Measurements from ENCODE around the gene PTPN7. TPM values are rescaled to one million over a fixed set of nuclear protein-coding genes. Genes with fewer than 3 reads are reported as not detected.
A peak's percentile ranks its signal among the peaks of the same experiment; 100 is the strongest.

PTPN7 gene
- total RNA-seq (2016; rRNA removed; fragmentation: Illumina TruSeq; extraction: Trizol): not detected in 2 replicates
- total RNA-seq (2016; cell fraction: cytosol; rRNA removed; fragmentation: Illumina TruSeq; extraction: Trizol; ENCODE audit: low read depth): 0.18 TPM in 1 of 2 replicates, not detected in the other
- total RNA-seq (2016; cell fraction: insoluble cytoplasmic fraction; rRNA removed; fragmentation: Illumina TruSeq; extraction: Trizol): not detected in 2 replicates
- total RNA-seq (2016; cell fraction: membrane; rRNA removed; fragmentation: Illumina TruSeq; extraction: Trizol): not detected in 2 replicates
- not detected in 2 replicates for total RNA-seq (2016; cell fraction: nucleus; rRNA removed; fragmentation: Illumina TruSeq; extraction: Trizol)
- 0.05 TPM in 1 of 2 replicates, not detected in the other for polyA plus RNA-seq (2011; rRNA removed)
- polyA plus RNA-seq (2011; cell fraction: cytosol; rRNA removed): 0.12 and 0.15 TPM in 2 replicates
- polyA plus RNA-seq (2011; cell fraction: nucleus; rRNA removed): 0.05 TPM in 1 of 2 replicates, not detected in the other
- not detected in 2 replicates for polyA plus RNA-seq (2012)
- 0.06 and 0.08 TPM in 2 replicates for polyA plus RNA-seq (2016; cell fraction: cytosol; fragmentation: Illumina TruSeq; extraction: Trizol; ENCODE audit: low read depth)
- not detected in 2 replicates for polyA plus RNA-seq (2016; cell fraction: insoluble cytoplasmic fraction; fragmentation: Illumina TruSeq; extraction: Trizol; ENCODE audit: low read depth)
- not detected in 2 replicates for polyA plus RNA-seq (2016; cell fraction: membrane; fragmentation: Illumina TruSeq; extraction: Trizol; ENCODE audit: low read depth)
- polyA plus RNA-seq (2016; cell fraction: nucleus; fragmentation: Illumina TruSeq; extraction: Trizol; ENCODE audit: insufficient read depth, low read depth): not detected in 2 replicates
- polyA minus RNA-seq (2011; rRNA and poly(A)+ RNA removed; ENCODE audit: low replicate concordance): 0.12 and 1.5 TPM in 2 replicates
- not detected in 2 replicates for polyA minus RNA-seq (2011; cell fraction: cytosol; rRNA and poly(A)+ RNA removed)
- not detected in 2 replicates for polyA minus RNA-seq (2011; cell fraction: nucleus; rRNA and poly(A)+ RNA removed)
- Bru-seq, nascent RNA: percentile 7 among the genes with signal in this experiment
- BruChase-seq, experiment 1, labeled RNA remaining after a 6-hour chase: percentile 11 among the genes with signal in this experiment
- percentile 6 among the genes with signal in this experiment for BruChase-seq, experiment 2, labeled RNA remaining after a 2-hour chase
- long read RNA-seq, experiment 1: 0 reads
- long read RNA-seq, experiment 2: 0 reads

GRCh38 chr1:202160377-202160940 is at the start of gene PTPN7:
Gene PTPN7 (minus strand): TSS chr1:202160602. CDS start chr1:202159402, 1,200 bp downstream.
- Histone ChIP-seq H4K20me1 (ENCODE audit: insufficient read depth, low read length) (no peaks in the 10 kb centered on the region), H2AFZ (ENCODE audit: low read length) (no peak within 1 kb of the TSS), H3K4me2 (ENCODE audit: low read depth, low read length) (no peak within 1 kb of the TSS), H3K4me1 (ENCODE audit: insufficient read depth, low read length) (peaks cover 26% of the 10 kb centered on the region), H3K36me3 (replicated peaks in 1 of 2; ENCODE audit: control insufficient read depth in 1 of 2, insufficient read depth in 2 of 2, low read length in 2 of 2) (no peaks in the 10 kb centered on the region), H3K9ac (ENCODE audit: insufficient read depth, low read depth, low read length) (no peak within 1 kb of the TSS), H3K27me3 (ENCODE audit: control insufficient read depth in 1 of 2, insufficient read depth in 2 of 2, low read length in 2 of 2) (peaks cover 10 to 65% of the 10 kb centered on the region in 2 experiments; a peak in 4 of 5 replicates), H3K9me3 (ENCODE audit: low read length) (no peaks in the 10 kb centered on the region), H3K27ac (ENCODE audit: extremely low read length, insufficient read depth, low read length) (no peak within 1 kb of the TSS), H3K4me3 (replicated peaks in 1 of 3; ENCODE audit: insufficient read depth in 1 of 3, low read depth in 2 of 3, low read length in 3 of 3) (no peak within 1 kb of the TSS), H3K79me2 (ENCODE audit: insufficient read depth, low read length) (no peaks in the 10 kb centered on the region)
- intact Hi-C loops (cut with micrococcal nuclease; ENCODE audit: unreplicated experiment): no loop called here
- WGBS (ENCODE audit: low lambda C conversion rate): 44% methylated on average over 12 of the region's 17 CpGs
- ChIA-PET CTCF (ENCODE audit: low intra/inter-chr PET ratio, low total read pairs) (no interaction called here), POLR2A (no interaction called here)
- DNase-seq (ENCODE audit: low spot score) (no peak), FAIRE-seq (no peak), ATAC-seq (no peak)
- TF ChIP-seq ZKSCAN8 (CRISPR knock-in tag; IDR thresholded peaks at IDR 0.05; ENCODE audit: borderline replicate concordance): no peak
- 0 out of 2 replicates have a peak, but pooled peaks have one; percentile 15 for TF ChIP-seq HNRNPL (IDR thresholded peaks at IDR 0.05; ENCODE audit: low read depth, low read length)
- TF ChIP-seq RBM39 (IDR thresholded peaks at IDR 0.05; ENCODE audit: low read depth, low read length, poor library complexity, severe bottlenecking): peak; percentile 22
- BruUV-seq (replicated peaks): no TSS peak
- in situ Hi-C loops (cut with HindIII; ENCODE audit: extremely low pct_ligation_motif_present, low pct_unique_long_range_greater_than_20kb): no loop called here
